H4 (cell line): Measurements from ENCODE around the gene TCF7. TPM values are rescaled to one million over a fixed set of nuclear protein-coding genes. Genes with fewer than 3 reads are reported as not detected.

ENCODE experiments used
- DNase-seq: peaks from one replicate; pipeline ENCODE4 v3.0.0-alpha.2; 2015; ENCODE audit warnings: low spot score
- total RNA-seq: library from RNA; depleted of rRNA; stranded (reverse); fragments of >200 nt; shearing (Covaris generic); gene quantifications from 2 replicates; pipeline ENCODE4 v1.2.3, GENCODE V29; 2014

The TCF7 gene
- total RNA-seq, 1 experiment from 2014 or later = 2.9 TPM

DNA sequence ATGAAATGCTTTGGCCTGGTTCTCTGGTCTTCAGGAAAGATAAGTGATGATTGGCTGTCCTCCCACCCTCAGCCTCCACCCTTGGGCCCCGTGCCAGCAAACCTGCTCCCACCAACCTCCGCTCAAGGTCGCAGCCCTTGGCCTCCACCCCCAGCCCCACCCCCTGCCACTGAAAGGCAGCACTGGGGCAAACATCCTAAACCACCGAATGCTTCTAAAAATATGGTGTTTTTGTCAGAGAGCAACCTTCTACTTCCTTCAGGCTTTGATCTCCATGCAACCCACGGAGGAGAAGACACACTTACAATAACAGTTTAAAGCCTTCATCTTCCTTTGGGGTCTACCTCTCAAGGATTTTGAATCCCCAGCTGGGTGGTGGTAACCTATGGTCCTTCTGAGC is 24.0 kb upstream of the TCF7 start:
- DNase-seq = no peak

DNA sequence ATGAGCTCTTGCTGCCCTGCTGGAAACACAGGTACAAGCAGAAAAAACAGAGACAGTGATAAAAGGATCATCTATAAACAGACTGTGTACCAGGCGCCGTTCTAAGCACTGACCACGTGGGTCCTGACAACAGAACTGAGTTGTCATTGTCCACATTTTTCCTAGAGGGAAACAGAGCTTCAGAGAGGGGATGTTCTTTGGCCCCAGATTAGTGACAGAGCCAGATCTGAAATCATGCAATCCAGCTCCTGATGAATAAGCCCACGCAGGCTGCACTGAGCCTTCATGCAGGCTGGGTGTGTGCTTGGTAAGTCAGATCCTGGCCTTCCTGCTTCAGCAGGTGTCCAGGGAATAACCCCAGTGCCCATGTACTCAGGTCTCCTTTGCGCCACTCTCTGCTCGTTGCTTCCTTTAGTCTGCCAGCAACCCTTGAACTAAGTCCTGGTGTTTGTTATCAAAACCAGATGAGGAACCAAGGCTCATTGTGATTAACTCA is 22.8 kb upstream of the TCF7 start:
- no peak for DNase-seq

DNA sequence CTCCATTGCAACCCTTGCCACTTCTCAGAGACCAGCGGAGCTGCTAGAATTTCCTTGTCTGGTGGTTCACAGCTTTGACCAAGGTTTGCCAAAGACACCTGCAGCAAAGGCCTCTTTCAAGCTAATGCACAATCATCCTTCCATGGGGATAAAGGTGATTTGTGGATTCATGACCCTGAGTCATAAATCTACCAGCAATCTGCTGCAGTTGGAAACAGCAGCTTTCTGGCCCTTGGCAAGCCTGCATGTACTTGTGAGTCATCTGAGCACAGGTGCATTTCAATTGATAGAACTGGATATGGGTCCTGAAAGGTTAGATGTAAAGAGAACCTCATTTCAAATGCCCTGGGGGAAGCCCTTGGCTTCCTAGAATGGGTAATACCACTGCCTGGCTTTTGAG is 21.6 kb upstream of the TCF7 start:
- DNase-seq = no peak

DNA sequence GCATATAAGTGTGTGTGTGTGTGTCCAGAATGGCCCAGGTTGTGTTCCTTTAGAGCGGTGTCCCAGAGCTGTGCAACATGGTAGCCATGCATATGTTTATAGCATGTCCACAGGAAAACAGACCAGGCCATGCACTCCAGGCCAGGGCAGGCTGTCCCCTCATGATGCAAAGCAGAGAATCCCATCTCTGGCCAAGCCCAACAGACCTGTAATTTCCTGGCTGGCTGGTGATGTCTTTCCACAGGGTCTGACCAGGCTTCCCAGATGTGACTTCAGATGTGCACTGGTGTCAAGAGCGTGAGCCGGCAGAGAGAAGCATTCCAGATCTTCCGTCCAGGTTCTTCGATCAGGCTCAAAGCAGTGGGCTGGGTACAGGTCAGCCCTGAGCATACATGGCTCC is 21.1 kb upstream of the TCF7 start:
- no peak for DNase-seq

DNA sequence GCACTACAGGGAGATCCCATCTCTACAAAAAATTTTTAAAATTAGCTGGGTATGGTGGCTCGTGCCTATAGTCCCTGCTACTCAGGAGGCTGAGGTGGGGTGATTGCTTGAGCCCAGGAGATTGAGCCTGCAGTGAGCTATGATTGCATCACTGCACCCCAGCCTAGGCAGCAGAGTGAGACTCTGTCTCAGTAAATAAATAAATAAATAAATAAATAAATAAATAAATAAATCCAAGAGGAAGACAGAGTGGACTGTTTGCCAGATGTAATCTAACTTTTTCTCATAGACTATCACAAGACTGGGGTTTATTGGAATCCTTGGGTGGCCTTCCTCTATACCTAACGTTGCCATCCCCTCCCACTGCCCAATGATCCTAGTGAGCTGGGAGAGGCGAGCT is 19.2 kb upstream of the TCF7 start:
- DNase-seq = no peak

DNA sequence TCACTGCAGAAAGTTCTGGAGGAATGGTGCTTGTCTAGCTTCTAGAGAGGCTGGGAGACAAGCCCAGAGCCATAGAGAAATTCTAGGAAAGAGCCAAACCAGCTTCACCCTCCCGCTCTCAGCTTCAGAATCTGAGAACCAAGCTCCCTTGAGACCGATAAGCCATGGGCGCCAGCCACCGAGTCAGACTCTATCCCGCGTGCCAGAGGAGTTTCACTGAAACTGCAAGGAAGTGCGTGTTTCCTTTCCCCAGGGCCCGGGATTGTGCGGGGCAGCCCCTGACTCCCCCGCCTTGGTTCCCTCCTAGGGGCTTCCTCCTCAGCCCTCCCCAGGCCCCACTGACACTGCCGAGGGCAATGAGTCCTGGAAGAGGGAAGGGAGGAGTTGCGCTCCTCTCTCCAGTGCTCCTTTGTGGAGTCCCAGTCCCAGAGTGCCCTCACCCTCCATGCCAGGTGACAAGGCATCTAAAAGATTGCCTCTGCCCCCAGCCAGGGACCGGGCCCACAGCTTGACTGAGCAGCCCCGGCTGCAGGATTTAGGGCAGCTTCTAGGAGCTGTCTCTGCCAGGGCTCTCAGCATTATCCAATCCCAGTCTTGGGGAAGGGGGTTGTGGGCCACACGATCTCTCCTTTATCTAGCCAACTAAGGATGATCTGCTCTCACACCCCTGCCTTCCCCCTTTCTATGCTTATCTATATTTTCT is 18.4 kb upstream of the TCF7 start:
- DNase-seq = no peak

DNA sequence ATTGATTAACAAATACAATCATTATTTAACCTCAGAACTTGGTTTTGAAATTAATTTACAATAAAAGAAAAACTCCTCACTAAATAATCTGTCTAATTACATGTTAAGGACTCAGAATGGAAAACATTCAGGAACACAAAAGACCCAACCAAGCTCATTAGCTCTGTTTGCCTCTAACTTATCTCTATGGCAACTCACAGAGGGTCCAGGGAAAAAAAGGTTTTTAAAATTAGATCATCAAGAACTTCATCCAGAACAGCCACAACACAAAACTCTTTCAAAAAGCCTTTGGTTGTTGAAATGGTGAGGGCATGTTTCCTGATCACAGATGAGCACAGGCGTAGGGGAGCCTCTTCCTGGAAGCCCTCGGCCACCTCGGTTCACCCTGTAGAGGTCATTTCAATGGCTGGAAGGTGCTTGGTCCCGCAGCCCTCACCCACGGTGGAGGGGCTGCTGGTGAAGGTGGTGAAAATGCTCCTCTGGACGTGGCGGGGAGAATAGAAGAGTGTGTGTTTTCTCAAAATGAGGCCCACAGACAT is 17.2 kb upstream of the TCF7 start:
- DNase-seq = no peak

DNA sequence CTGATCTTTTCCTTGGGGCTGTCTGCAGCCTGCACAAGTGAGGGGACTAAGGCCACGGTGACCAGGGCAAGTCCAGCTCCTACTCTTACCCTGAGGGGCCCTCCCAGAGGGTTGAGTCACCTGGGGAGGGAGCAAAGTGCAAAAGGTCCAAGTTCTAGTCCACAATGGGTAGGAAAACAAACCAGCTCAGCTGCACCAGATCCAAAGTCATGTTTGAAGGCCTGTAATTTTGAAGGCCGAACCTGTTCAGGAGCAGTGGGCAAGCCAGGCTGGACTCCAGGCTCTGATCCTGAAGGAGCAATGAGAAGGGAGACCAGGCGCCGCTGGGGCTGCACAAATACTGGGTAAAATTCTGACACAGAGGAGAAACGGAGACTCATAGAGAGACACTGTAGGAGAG is 15.8 kb upstream of the TCF7 start:
- no peak for DNase-seq

DNA sequence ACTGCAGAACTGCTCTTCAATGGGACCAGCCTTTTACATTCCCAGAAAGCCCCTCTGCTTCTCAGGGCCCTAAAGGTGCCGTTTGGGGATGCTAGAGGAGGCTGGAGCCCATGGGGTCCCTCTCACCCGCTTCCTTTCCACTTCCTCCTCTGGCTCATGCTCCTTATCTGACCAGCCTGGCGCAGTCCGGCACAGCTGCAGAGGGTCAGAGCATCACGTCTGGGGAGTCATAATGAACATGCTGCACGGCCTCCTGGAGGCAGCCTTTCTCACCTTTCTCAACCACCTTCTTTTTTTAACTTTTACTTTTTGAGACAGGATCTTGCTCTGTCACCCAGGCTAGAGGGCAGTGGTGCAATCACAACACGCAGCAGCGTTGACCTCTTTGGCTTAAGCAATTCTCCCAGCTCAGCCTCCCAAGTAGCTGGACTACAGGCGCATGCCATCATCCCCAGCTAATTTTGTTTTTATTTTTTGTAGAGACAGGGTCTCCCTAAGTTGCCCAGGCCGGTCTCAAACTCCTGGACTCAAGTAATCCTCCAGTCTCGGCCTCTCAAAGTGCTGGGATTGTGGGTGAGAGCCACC is 15.1 kb upstream of the TCF7 start:
- no peak for DNase-seq

DNA sequence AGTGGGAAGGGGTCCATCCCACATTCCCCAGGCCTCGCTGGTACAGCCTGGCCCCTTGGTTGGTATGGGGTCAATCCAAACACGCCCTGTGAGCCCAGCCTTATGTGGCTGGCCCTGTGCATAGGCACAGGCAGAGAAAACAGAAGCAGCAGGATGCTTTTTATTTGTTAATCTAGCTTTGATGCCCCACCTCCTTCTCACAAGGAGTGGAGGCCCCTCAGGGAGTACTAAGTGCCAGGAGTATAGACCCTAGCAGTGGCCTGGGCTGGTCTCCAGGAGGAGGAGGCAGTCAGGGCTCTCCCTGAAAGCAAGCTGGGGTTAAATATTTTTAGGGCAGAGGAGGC is 14.6 kb upstream of the TCF7 start:
- no peak for DNase-seq

DNA sequence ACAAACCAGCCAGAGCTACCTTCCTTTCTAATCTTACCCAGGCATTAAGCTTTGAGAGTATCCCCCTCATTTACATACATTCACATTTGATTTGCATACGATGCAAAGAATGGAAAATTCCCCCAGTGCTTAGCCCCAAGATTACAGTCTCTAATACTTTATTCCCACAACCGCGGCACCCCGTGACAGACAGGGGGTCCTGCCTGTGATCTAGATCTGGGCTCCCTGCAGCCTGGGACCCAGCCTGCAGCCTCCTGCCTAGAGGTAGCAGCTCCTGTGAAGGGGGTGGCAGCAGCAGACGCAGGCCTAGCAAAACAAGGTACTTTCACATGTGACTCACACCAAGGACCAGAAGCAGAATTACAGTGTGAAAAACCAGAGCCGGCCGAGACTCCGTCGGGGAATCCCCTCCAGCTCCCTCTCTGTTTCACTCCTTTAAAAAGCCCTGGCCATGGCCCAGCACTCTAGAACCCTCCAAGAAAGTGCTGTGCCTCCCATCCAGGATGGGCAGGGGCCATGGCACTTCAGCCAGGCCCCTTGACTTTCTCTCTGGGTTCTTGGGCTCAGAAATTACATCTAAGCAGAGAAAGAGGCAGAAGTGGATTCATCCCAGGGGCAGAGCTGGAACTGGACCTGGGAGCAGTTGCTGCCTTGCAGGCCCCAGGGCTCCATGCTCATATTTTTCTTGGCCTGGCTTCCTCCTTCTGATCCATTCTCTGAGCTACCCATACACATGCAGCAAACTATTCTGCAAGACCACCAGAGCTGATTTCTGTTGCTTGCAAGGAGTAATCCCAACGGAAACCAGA is 14.0 kb upstream of the TCF7 start:
- DNase-seq = no peak

DNA sequence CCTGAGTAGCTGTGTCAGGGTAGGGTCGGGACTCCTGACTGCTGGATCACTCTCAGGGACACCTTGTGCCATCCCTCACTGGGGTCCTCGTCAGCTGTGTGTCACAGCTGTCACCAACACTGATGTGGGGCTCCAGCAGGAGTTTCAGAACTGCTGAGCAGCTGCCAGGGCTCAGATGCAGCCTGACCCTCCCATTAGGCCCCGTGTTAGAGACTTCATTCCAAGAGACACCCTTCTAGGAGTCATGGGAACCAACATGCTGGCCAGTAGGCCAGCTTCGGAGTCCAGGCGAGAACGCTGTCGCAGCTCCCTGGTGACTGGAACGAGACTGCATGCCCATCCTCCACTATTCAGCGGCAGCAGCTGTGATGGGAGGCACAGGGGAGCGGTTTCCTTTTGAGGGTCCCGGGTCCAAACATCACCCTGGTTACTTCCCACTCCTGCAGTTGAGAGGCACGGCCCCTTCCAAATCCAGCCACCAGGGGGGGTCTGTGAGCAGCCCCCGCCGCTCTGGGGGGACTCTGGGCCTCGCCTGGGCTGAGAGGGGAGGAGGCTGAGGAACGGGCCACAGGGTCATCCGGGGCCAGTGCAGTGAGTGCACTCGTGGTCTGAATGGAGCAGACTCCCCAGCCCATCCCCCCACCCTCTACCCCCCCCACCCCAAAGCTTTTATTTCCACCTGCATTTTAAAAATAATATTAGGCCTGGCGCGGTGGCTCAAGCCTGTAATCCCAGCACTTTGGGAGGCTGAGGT is 12.6 kb upstream of the TCF7 start:
- no peak for DNase-seq

DNA sequence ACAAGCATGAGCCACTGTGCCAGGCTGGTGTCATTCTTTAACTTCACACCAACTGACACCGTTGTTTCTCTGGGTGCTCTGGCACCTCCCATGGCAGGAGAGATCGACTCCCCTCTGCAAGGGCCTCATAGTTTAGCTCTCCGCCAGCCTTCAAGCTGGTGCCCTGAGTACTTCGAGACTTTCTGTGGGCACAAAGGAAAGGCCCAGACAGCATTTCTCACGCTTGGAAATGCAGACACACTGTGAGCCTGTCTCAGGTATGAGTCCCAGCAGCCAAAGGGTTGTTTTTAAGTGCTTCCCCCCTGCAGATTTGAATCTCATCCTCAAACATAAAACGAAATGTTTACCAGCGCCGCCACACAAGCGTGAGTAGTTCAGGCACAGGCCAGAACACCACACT is 11.1 kb upstream of the TCF7 start:
- no peak for DNase-seq

DNA sequence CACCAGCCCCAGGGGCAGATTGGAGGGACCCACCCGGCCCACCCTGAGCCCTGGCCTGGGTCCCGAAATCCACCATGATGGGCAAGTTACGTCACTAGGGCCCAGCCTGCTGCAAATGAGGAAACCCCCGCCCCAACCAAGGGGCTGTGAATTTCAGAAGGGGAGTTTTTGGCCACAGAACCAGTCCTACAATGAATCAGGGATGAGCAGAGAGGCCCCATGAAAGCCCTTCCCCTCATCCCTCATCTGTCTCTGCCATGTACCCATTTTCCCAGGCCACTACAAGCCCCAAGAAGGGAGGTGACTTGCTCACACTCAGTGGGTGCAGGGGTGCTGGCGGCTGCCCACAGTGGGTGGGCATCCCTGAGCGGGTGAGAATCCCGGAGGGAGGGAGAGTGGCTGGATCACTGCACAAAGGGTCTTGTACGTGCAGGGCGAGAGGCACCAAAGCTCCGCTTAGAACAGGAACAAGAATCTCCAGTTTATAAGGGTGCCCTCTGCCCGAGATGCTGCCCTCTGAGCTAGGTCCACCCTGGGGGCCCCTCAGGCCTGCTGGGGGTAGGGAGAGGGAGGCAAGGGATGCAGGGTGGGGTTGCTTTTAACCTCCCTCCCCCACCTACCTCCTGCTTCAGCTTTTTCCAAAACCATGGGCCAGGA is 10.4 kb upstream of the TCF7 start:
- no peak for DNase-seq

DNA sequence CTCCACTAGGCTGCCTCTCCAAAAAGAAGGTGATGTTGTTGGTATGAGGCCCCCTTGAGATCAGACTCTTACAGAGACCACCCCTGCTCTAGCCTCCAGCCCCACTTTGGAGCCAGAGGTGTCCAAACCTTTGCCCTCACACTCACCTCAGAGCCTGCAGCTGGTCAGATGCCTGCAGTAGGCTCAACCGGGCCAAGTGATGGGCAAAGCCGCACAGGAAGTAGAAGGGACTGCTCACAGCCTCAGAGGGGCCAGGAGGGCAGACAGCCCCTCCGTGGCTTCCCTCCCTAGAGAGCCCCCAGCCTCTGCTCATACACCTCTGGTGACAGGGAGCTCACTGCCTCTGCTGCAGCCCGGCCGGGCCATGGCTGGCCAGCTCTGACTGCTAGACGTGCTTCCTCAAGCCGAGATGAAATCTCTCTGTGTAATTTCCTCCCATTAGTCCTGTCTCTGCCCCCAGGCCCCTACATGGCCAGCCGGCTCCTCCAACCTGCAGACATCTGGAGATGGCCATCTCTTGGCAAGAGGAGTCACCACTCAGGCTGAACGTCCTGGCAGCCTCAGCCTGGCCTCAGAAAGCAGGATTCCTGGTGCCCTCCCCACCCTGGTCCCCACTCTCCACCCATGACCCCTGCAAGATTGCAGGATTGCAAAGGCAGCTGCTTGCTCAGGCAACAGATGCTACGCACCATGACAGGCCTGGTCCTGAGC is 7.3 kb upstream of the TCF7 start:
- DNase-seq = no peak

DNA sequence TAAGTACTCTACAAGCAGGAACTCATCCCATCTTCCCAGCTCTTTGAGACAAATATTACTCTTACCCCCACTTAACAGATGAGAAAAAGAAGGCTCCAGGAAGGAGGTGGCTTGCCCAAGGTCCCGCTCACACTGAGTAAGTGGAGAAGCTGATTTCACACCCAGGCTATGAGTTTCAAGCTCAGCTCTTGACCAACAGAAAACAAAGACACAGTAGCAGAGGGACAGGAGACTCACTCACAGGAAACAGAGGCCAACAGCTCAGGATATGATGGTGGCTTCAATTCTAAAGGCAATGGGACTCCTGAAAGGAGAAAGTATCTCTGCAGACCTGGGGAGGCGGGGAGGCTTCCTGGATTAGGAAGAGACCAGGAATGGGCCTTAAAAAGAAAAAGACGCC is 6.7 kb upstream of the TCF7 start:
- no peak for DNase-seq

DNA sequence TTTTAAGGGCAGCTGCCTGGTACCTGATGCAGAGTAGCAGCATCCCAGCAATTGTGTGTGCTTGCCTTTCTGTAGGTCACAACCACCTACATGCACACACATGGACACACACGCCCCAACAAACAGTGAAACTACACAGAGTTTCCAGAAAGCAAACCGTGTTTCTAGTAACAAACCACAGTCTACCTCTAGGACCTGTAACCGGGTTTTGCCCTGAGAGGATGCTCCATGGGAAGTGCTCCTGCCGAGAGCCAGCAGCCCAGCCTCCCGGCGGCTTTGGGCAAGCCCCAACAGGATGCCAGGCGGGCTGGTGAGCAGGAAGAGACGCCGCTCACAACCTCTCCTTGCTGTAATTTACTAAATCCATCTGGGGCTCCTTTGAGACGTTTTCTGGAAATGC is 4.1 kb upstream of the TCF7 start:
- DNase-seq = no peak

DNA sequence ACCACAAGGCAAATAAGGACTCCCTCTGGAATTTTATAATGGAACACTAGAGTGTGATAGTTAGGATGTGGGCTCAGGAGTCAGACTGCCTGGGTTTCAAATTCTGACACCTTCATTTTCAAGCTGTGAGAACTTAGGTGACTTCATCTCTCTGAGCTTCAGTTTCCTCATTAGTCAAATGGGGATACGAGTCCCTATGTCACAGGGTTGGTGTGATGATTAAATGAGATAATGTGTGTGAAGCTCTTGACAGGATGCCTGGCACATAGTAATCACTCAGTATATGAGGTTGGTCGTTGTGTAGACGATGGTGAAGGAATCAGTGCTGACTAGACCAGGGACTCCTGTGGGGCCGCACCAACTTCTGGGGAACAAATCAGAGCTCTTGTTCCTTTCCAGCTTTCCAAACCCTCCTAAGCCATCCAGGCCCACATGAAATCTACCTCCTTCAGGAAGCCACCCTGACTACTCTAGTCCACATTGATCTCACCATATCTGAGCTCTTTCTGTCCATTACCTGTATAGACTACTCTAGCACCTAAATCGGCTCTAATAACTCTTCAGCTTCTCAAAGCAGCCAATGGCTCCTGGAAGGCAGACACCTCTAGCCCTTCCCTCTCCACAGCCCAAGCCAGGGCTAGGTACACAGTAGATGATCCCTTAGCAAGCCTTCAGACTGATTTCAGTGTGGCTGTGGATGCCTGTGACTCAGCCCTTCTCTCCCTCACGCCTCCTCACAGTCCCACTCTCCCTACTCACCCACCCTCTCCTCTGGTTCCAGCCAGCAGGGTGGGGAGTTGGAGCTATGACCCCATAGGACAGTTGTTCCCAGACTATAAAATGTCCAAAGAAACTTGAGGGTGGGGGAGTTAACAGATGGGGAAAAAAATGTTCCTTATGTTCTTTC is 2.5 kb upstream of the TCF7 start:
- DNase-seq = no peak

DNA sequence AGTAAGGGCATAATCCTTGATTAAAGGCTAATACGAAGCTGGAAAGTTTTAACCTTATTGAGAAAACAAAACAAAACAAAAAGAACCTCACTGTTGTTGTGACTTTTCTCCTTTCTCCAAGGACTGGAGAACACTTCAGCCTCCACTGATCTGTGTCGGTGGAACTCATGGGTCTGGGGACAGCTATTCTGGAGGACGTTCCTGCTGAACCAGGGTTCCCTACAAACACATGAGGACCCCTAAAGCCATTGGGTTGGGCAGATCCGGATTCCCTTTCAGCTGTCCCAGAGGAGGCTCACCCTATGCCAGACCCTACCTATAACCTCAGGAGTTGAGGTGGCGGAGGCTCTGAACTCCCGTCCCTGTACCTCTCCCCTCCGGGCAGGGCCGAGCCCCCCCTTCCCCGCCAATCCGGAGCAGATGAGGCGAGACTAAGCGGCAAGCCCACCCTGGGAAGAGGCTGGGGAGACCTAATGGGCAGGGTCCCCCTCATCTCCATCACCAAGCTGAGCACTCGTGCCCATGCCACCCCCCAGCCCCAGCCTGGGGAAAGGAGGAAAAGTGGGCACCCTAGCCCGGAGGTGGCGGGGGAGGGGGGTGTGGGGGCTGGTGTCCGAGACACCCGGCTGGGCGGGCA is 1.6 kb upstream of the TCF7 start:
- no peak for DNase-seq
